ENCODE results near the gene MYOCD. TPM values are rescaled to one million over a fixed set of nuclear protein-coding genes. Genes with fewer than 3 reads are reported as not detected.

The MYOCD gene
- total and polyA plus RNA-seq, 4 donors = 0.05 to 0.59 (median 0.23) TPM

- TF ChIP-seq, protein P1, sequence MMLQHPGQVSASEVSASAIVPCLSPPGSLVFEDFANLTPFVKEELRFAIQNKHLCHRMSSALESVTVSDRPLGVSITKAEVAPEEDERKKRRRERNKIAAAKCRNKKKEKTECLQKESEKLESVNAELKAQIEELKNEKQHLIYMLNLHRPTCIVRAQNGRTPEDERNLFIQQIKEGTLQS (IDR thresholded peaks at IDR 0.05) = no peak
- TF ChIP-seq JUND (IDR thresholded peaks at IDR 0.05) (no peak), RAD21 (IDR thresholded peaks at IDR 0.05) (no peak), NR2F2 (IDR thresholded peaks at IDR 0.05) (no peak), MAX (IDR thresholded peaks at IDR 0.05) (no peak)
Observed at GRCh38 chr17:12732366-12732765, 66.7 kb downstream of the MYOCD start (continued).

GRCh38 chr17:12734926-12735325 is 69.2 kb downstream of the MYOCD start:
- WGBS = 50% methylated on average over 7 of the region's 7 CpGs
- H3K9ac ChIP-seq (ENCODE audit: low read depth in 1 of 2, low read length in 2 of 2) = no peak overlapping the region
- DNase-seq (ENCODE audit: low spot score) = no peak
- no peaks in the 10 kb centered on the region for H3K36me3 ChIP-seq (ENCODE audit: control insufficient read depth in 4 of 4, insufficient read depth in 3 of 4, low read depth in 1 of 4, low read length in 3 of 4)
- TF ChIP-seq NR2F2 (IDR thresholded peaks at IDR 0.05) (peak; percentile 89), TAF1 (conservative IDR thresholded peaks at IDR 0.05) (no peak), SP1 (IDR thresholded peaks at IDR 0.05) (peak; percentile 57), FOXA1 (IDR thresholded peaks at IDR 0.05) (no peak)
- no peak overlapping the region for H3K4me3 ChIP-seq (ENCODE audit: low read depth in 1 of 3, low read length in 3 of 3)
- H3K27ac ChIP-seq (ENCODE audit: low read depth in 1 of 2, low read length in 2 of 2) = no peak overlapping the region
- no peaks in the 10 kb centered on the region for H3K9me3 ChIP-seq (ENCODE audit: control insufficient read depth in 4 of 4, low read length in 3 of 4)
- peaks cover 0 to 2% (median 0%) of the 10 kb centered on the region in 4 donors for H3K27me3 ChIP-seq (ENCODE audit: control insufficient read depth in 4 of 4, insufficient read depth in 4 of 4, low read length in 3 of 4)
- no peaks in the 10 kb centered on the region for H3K4me1 ChIP-seq (ENCODE audit: control insufficient read depth in 4 of 4, insufficient read depth in 4 of 4, low read length in 3 of 4)

- TF ChIP-seq NR2F2 (IDR thresholded peaks at IDR 0.05) = no peak
- WGBS = 78% methylated on average over 8 of the region's 8 CpGs
- Histone ChIP-seq H3K4me1 (ENCODE audit: control insufficient read depth in 4 of 4, insufficient read depth in 4 of 4, low read length in 3 of 4) (no peaks in the 10 kb centered on the region), H3K27ac (ENCODE audit: low read depth in 1 of 2, low read length in 2 of 2) (no peak overlapping the region), H3K9me3 (ENCODE audit: control insufficient read depth in 4 of 4, low read length in 3 of 4) (no peaks in the 10 kb centered on the region), H3K27me3 (ENCODE audit: control insufficient read depth in 4 of 4, insufficient read depth in 4 of 4, low read length in 3 of 4) (peaks cover 0 to 2% (median 0%) of the 10 kb centered on the region in 4 donors), H3K36me3 (ENCODE audit: control insufficient read depth in 4 of 4, insufficient read depth in 3 of 4, low read depth in 1 of 4, low read length in 3 of 4) (no peaks in the 10 kb centered on the region), H3K4me3 (ENCODE audit: low read depth in 1 of 3, low read length in 3 of 3) (no peak overlapping the region), H3K9ac (ENCODE audit: low read depth in 1 of 2, low read length in 2 of 2) (no peak overlapping the region)
- DNase-seq (ENCODE audit: low spot score) = no peak
Observed at GRCh38 chr17:12735517-12735916, 69.8 kb downstream of the MYOCD start.

DNA sequence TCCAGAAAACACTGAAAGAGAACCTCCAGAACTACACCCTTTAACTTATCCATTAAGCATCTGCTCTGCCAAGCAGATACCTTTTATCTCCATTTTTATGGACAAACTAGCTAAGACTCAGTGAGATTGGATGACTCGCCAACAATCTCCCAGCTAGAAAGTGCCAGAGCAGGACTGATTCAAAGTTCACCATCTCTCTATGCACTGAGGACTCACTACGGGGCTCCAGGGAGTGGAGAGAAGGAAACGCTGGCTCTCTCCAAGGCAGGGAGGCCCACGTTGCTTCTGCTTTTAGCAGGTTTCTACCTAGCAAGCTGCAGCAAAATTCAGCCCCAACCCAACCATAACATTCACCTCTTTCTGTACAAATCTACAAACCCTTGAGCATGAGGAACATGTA is 70.8 kb downstream of the MYOCD start:
- H3K9me3 ChIP-seq (ENCODE audit: control insufficient read depth in 4 of 4, low read length in 3 of 4) = no peaks in the 10 kb centered on the region
- DNase-seq (ENCODE audit: low spot score) = no peak
- no peak overlapping the region for H3K4me3 ChIP-seq (ENCODE audit: low read depth in 1 of 3, low read length in 3 of 3)
- no peak overlapping the region for H3K9ac ChIP-seq (ENCODE audit: low read depth in 1 of 2, low read length in 2 of 2)
- 52% methylated on average over 4 of the region's 4 CpGs for WGBS
- H3K4me1 ChIP-seq (ENCODE audit: control insufficient read depth in 4 of 4, insufficient read depth in 4 of 4, low read length in 3 of 4) = no peaks in the 10 kb centered on the region
- TF ChIP-seq HNF4A (conservative IDR thresholded peaks at IDR 0.05) (no peak), SP1 (IDR thresholded peaks at IDR 0.05) (no peak), EGR1 (IDR thresholded peaks at IDR 0.05; ENCODE audit: low read depth in 2 of 2) (no peak), YY1 (IDR thresholded peaks at IDR 0.05) (no peak), JUND (IDR thresholded peaks at IDR 0.05) (no peak), FOXA1 (IDR thresholded peaks at IDR 0.05) (no peak), TAF1 (conservative IDR thresholded peaks at IDR 0.05) (no peak)
- no peaks in the 10 kb centered on the region for H3K36me3 ChIP-seq (ENCODE audit: control insufficient read depth in 4 of 4, insufficient read depth in 3 of 4, low read depth in 1 of 4, low read length in 3 of 4)
- H3K27me3 ChIP-seq (ENCODE audit: control insufficient read depth in 4 of 4, insufficient read depth in 4 of 4, low read length in 3 of 4) = peaks cover 0 to 2% (median 0%) of the 10 kb centered on the region in 4 donors
- H3K27ac ChIP-seq (ENCODE audit: low read depth in 1 of 2, low read length in 2 of 2) = no peak overlapping the region

GRCh38 chr17:12737740-12738469 is 72.2 kb downstream of the MYOCD start:
- peaks cover 0 to 2% (median 0%) of the 10 kb centered on the region in 4 donors for H3K27me3 ChIP-seq (ENCODE audit: control insufficient read depth in 4 of 4, insufficient read depth in 4 of 4, low read length in 3 of 4)
- H3K9ac ChIP-seq (ENCODE audit: low read depth in 1 of 2, low read length in 2 of 2) = no peak overlapping the region
- H3K9me3 ChIP-seq (ENCODE audit: control insufficient read depth in 4 of 4, low read length in 3 of 4) = no peaks in the 10 kb centered on the region
- no peak overlapping the region for H3K4me3 ChIP-seq (ENCODE audit: low read depth in 1 of 3, low read length in 3 of 3)
- DNase-seq (ENCODE audit: low spot score) = no peak
- peaks cover 0 to 4% (median 0%) of the 10 kb centered on the region in 4 donors for H3K4me1 ChIP-seq (ENCODE audit: control insufficient read depth in 4 of 4, insufficient read depth in 4 of 4, low read length in 3 of 4)
- TF ChIP-seq TAF1 (conservative IDR thresholded peaks at IDR 0.05) (no peak), ZBTB33 (IDR thresholded peaks at IDR 0.05) (no peak), HNF4A (conservative IDR thresholded peaks at IDR 0.05) (no peak), JUND (IDR thresholded peaks at IDR 0.05) (no peak), MAX (IDR thresholded peaks at IDR 0.05) (no peak), RXRA (IDR thresholded peaks at IDR 0.05) (no peak)
- TF ChIP-seq, protein P1 (IDR thresholded peaks at IDR 0.05) = no peak
- no peak overlapping the region for H3K27ac ChIP-seq (ENCODE audit: low read depth in 1 of 2, low read length in 2 of 2)
- no peaks in the 10 kb centered on the region for H3K36me3 ChIP-seq (ENCODE audit: control insufficient read depth in 4 of 4, insufficient read depth in 3 of 4, low read depth in 1 of 4, low read length in 3 of 4)
- 70% methylated on average over 7 of the region's 7 CpGs for WGBS
